H1 (cell line): Measurements from ENCODE around the gene CD160.
"Not testable (repeated sequence)": the region's sequence is repeated elsewhere in the genome, so short reads cannot be mapped to it uniquely, and the experiment has no call there.

Experiments
- ASH2L ChIP-seq: fragments of 200-600, 300-600 bp; sonication (generic); IDR thresholded peaks from one replicate; pipeline ENCODE4 v1.7.1; 2017; ENCODE audit warnings: low read length
- ATF2 ChIP-seq: IDR thresholded peaks from 2 replicates; pipeline ENCODE4 v1.6.1; 2012; ENCODE audit warnings: low read length, inconsistent platforms
- CREB1 ChIP-seq: IDR thresholded peaks from 2 replicates; pipeline ENCODE4 v1.6.1; 2012; ENCODE audit warnings: inconsistent platforms
- CTCF ChIP-seq, 3 experiments: IDR thresholded peaks; 1 replicate in 2 of 3; 2 replicates in 1 of 3; pipeline versions ENCODE4 v1.5.1 to v1.6.1; 2011; ENCODE audit warnings: low read length in 3 of 3, mild to moderate bottlenecking in 3 of 3, inconsistent platforms in 2 of 3, low read depth in 1 of 3, moderate library complexity in 1 of 3; ENCODE audit not compliant: insufficient read depth in 1 of 3; ENCODE audit errors: control extremely low read depth in 1 of 3
- JUN ChIP-seq: IDR thresholded peaks from 2 replicates; pipeline ENCODE4 v1.6.1; 2011; ENCODE audit warnings: low read depth, mild to moderate bottlenecking, improper control_type of control experiment, low read length
- POLR2A ChIP-seq, 2 experiments: IDR thresholded peaks; 1 replicate in 1 of 2; 2 replicates in 1 of 2; pipeline ENCODE4 v1.6.1; 2011; ENCODE audit warnings: low read depth in 2 of 2, low read length in 2 of 2, mild to moderate bottlenecking in 2 of 2; ENCODE audit errors: control extremely low read depth in 1 of 2
- POLR2AphosphoS5 ChIP-seq: IDR thresholded peaks from 2 replicates; pipeline ENCODE4 v1.6.1; 2011; ENCODE audit warnings: low read depth, low read length
- RAD21 ChIP-seq, 2 experiments: IDR thresholded peaks in 1 of 2; conservative IDR thresholded peaks in 1 of 2; 2 replicates each; pipeline ENCODE4 v1.6.1; 2011; ENCODE audit warnings: low read depth in 2 of 2, low read length in 2 of 2, improper control_type of control experiment in 1 of 2, inconsistent platforms in 1 of 2, mild to moderate bottlenecking in 1 of 2, moderate library complexity in 1 of 2
- RFX5 ChIP-seq: IDR thresholded peaks from 2 replicates; pipeline ENCODE4 v1.6.1; 2011; ENCODE audit warnings: low read depth, low read length, improper control_type of control experiment, borderline replicate concordance
- RNF2 ChIP-seq: fragments of 200-900, 300-1000 bp; sonication (generic); IDR thresholded peaks from 2 replicates; pipeline ENCODE4 v1.7.1; 2016; ENCODE audit warnings: borderline replicate concordance, low read depth, mild to moderate bottlenecking, antibody characterized with exemption, low read length; ENCODE audit not compliant: poor library complexity, severe bottlenecking; ENCODE audit errors: missing control alignments
- SIN3A ChIP-seq, 2 experiments: IDR thresholded peaks in 1 of 2; conservative IDR thresholded peaks in 1 of 2; 2 replicates each; pipeline ENCODE4 v1.6.1; 2011 to 2012; ENCODE audit warnings: low read length in 2 of 2, improper control_type of control experiment in 1 of 2, low read depth in 1 of 2, mild to moderate bottlenecking in 1 of 2
- TCF12 ChIP-seq: IDR thresholded peaks from 2 replicates; pipeline ENCODE4 v1.6.1; 2011; ENCODE audit warnings: low read depth, mild to moderate bottlenecking, low read length

- not testable (repeated sequence) for TF ChIP-seq POLR2A (IDR thresholded peaks at IDR 0.05; ENCODE audit: control extremely low read depth in 1 of 2, low read depth in 2 of 2, low read length in 2 of 2); RNF2; POLR2AphosphoS5; ATF2; CTCF (IDR thresholded peaks at IDR 0.05; ENCODE audit: control extremely low read depth in 1 of 3, insufficient read depth in 1 of 3, low read depth in 1 of 3, low read length in 3 of 3); CREB1; TCF12; RAD21 (IDR thresholded peaks at IDR 0.05 in 1 of 2, conservative IDR thresholded peaks at IDR 0.05 in 1 of 2; ENCODE audit: low read depth in 2 of 2, low read length in 2 of 2); JUN; ASH2L; RFX5; SIN3A (conservative IDR thresholded peaks at IDR 0.05 in 1 of 2, IDR thresholded peaks at IDR 0.05 in 1 of 2; ENCODE audit: low read depth in 1 of 2, low read length in 2 of 2)
Observed at GRCh38 chr1:145673217-145673616, 46.1 kb upstream of the CD160 start.
